HG03439 (cell line): ENCODE measurements around the gene BMP6.

Experiments used
- ATAC-seq: cut with Tn5 transposase; IDR thresholded peaks from one replicate; pipeline ENCODE4 v1.9.1; 2021; ENCODE audit warnings: mild to moderate bottlenecking, moderate library complexity; ENCODE audit not compliant: unreplicated experiment

BMP6 gene

DNA sequence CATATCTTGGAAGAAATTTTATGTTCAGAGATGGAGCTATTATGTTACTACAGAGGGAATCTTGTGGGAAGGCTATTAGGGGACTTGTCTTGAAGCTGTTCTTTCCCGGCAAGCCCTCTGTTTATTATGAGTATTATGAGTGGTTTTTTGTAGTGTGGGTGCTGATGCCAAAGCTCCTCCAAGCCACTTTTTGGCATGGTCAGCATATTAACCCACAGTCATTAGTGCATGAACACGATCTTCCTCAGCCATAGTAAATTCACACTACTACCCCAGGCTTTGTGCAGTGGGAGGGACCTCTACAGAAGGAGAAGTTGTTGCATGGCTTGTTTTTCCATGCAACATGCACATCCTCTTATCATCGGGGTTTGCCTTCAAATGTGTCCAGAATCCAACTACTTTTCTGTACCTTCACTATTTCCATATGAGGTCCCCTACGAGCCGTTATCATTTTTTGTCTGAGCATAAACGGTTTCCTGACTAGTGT lies 6.5 kb upstream of the BMP6 start:
- no peak for ATAC-seq

DNA sequence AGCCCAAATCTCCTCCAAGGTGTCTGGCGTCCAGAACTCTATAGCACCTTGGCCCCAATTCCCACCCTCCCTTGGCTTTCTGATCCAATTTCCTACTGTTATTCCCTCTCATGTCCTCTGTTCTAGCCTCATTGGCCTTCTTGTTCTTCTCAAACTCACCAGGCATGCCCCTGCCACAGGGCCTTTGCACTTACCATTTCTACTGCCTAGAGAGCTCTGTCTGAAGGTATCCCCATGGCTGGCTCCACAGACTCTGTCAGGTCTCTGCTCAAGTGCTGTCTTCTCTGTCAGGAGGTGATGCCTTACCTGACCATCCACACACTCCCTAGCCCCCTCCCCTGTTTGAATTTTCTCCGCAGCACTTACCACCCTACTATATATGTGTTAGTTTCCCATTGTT lies 5.6 kb upstream of the BMP6 start:
- ATAC-seq = no peak

DNA sequence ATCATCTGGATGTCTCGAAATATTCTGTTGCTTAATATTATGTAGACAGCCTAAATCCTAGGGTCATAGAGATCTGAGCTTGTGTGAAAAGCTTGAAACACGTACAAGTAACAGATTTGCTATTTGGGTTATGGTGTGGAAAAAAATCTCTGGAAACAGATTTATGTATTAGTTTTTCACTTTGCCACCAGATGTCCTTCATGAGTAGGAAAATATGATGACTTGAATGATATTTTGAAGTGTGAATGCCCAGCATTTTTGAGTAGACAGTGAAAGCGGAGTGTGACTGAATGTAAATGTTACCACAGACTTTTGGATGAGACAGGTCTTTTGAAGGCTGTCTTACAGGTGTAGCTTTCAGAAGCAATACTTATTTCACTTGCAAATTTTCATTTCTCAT lies 4.2 kb upstream of the BMP6 start:
- ATAC-seq = no peak

DNA sequence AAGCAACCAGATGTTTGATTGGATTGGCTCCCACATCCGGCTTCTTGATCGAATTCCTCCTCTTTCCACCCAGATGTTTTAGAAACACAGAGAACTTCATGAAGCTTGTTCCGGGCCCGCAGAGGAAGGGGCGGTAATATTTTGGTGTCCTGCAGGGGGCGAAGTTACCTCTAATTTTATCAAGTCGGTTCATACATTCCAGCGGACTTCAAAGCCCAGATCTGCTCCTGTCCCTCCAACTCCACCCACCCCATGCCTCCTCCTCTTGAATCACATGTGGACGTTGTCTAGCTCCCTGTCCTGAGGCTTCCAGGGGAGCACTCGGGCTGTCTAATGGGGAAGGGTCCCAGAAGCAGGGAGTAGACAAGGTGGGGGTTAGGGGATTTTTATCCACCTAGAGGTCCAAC lies 2.9 kb upstream of the BMP6 start:
- no peak for ATAC-seq

DNA sequence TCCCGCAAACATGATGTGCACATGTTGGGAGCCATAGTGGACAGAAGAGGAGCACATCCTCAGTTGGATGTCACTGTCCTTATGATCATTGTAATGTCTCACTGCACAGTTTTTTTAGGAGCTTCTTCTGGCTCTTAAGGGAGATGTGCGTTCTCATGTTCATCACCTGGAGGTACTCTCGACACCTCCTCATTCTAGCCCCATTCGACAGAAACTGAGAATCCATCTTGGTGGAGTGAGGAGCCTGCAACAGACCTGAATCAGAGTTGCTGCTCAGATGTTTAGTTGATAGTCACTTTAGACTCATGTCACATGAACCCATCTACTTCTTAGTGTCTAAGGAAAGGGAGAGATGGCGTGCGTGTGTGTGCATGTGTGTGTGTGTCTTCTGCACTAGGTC lies 2.3 kb upstream of the BMP6 start:
- ATAC-seq = no peak

DNA sequence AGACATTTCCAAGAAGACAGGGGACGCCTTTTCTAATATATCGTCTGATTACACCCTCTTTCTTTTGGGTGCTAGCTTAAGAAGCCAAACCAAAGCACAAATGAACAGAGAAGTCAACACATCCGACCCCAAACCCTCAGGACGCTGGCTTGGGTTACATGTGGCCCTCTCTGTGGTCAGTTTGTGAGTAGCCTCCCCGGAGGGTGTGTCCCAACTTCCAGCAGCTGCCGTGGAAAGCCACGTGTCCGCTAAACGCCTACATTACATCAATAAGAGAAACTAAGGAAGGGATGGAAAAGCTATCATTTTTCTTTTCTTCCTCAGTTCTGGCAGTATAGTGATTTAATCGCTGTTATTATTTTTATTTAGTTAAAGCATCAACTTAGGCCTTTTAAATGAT lies 487 bp upstream of the BMP6 start:
- no peak for ATAC-seq

DNA sequence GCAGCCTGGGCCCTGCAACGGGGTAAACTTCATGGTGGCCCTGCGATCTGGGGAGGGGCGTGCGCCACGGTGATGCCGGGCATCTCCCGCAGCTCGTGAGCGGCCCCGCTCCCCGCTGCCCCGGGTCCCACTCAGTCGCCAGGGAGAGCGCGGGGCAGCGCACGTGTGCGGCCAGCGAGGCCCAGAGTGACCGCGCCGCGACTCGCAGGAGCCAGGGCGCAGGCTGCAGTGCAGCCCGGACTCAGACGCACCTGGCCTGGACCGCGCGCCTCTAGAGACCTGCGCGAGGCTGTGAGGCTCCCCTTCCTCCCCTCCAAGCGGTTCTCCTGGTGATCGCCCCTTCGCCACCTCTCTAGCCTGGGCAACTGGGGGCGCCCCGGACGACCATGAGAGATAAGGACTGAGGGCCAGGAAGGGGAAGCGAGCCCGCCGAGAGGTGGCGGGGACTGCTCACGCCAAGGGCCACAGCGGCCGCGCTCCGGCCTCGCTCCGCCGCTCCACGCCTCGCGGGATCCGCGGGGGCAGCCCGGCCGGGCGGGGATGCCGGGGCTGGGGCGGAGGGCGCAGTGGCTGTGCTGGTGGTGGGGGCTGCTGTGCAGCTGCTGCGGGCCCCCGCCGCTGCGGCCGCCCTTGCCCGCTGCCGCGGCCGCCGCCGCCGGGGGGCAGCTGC lies 652 bp downstream of the BMP6 start:
- no peak for ATAC-seq

DNA sequence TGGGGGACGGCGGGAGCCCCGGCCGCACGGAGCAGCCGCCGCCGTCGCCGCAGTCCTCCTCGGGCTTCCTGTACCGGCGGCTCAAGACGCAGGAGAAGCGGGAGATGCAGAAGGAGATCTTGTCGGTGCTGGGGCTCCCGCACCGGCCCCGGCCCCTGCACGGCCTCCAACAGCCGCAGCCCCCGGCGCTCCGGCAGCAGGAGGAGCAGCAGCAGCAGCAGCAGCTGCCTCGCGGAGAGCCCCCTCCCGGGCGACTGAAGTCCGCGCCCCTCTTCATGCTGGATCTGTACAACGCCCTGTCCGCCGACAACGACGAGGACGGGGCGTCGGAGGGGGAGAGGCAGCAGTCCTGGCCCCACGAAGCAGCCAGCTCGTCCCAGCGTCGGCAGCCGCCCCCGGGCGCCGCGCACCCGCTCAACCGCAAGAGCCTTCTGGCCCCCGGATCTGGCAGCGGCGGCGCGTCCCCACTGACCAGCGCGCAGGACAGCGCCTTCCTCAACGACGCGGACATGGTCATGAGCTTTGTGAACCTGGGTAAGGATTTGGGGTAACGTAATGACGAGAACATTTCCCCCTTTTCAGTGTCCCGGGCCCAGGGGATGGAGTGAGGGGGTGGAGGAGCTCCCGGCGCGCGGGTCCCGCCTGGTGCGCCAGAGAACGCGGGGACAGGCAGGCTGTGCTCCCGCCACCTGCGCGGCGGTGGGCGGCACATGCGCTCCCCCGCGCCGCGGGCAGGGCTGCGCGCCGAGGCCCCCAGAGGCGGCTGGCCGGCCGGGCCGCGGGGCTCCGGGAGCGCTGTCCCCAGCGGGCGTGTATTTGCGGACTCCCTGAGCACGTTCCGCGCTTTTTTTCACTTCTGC lies 1.4 kb downstream of the BMP6 start:
- ATAC-seq = no peak

DNA sequence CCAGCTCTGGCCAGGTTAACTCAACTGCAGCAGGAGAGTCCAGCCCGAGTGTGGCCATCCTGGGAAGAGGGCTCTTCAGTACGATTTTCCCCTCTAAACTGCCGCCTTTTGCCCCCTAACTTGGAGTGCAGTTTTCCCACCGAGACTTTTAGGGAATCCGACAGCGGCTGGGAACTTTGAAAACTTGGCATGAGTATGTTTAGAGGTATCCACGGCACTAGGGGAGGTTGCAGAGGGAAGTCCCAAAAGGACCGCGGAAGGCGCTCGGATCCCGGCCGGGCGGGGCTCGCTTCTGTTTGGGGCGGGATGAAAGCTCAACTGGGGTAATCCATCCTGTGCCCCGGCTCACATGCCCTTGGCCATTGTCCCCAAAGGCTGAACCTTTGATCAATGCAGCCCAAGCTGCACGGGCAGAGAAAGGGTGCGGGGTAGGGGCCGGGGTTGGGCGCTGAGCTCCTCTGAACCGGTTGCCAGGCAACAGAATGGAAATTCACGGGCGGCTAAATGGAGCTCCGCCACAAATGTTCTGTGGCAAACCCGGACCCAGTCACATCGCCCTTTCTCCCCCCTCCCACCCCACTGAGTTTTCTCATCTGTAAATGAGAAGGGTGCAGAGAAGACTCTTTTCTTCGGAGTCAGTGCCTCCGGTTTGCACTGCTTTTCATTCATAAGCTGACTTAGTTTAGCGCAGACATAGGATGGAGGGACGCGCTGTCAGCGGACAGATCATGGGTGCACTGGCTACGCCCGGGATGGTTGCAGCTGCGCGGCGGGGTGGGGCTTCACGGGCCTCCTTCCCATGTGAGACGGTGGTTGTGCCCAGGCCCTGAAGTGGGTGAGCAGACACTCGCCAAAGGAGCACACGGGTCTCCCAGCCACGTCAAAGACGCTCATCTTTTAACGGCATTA lies 2.3 kb downstream of the BMP6 start:
- ATAC-seq = no peak

DNA sequence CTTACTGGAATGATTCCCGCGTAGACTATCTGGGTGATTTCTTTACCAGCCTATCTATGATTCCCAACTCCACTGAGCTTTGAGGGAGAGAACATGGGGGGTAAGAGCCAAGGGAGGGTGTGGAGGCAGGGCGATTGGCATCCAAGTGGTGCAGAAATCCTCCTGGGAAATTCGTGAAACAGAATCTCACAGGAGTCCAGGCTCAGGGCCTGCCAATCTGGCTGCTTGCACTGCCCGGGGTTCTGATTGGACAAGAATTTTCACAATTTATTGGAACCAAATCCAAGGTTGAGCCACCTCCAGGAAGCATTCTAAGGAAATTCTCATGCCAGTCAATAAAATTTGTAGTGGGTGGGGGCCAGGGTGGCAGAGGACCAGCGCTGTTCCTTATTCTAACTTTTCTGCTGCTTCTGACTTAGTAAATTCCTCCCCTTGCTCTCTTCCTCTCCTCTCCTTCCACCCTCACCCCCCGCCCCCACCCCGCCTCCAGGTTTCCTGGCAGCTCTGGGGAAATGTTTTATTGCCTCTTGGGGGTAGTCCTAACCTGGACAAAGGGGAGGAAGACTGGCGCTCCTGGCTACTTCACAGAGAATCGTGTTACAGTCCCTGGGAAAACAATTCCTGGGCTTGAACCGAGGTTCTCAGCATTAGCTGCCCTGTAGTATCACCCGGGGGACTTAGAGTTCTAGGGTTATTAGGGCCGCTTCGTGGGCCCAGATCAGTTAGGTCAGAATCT lies 3.1 kb downstream of the BMP6 start:
- ATAC-seq = no peak

DNA sequence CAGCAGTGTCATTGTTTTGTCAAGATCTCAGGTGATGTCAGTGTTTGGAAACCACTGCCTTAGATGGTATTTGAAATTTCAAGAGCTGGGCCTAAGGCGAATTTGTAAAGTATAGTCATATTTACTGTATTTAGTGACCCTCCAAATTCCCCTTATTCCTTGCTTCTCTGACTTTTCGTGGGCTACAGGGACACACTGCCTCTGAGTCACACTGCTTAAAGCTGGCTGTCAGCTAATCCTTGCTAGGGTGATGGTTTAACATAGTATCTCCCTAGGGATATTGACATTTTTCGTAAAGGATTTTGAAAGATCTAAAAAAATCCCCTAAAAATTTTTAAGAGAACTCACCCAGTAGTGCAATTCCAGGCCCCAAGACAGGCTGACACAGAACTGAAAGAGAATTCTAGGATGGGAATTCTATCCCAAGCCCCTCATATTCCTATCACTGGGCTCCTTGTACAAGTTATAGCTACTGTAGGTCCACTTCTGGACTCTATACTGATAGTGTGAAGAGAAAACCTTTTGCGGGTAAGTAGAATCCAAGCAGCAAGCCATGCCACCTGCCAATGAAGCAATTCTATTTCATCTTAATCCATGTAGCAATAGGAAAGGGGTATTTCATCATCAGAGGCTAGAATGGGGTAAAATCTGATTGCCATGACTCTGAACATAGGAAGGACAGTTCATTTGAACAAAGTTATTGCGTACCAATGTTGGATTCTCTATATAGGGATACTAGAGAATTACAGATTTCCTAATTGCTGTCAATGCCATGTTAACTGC lies 4.3 kb downstream of the BMP6 start:
- no peak for ATAC-seq

DNA sequence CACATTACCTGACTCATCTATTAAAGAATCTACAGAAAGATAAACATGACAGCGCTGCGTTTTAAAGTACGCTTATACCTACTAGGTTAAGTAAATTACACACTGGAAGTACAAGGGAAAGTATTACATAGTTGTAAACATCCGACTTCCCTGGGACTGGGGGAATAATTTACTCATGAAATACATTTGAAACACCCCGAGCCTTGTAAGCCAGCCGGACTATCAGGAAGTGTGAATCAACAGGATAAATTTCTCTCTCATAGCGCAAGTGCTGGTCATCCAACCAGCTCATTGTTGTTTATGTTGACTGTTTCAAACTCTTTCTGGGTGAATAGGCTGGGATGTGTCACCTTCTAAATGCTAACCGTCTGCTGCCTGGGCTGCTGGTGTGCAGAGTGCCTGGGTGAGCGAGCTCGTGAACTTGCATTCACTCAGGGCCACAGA lies 4.9 kb downstream of the BMP6 start:
- no peak for ATAC-seq

DNA sequence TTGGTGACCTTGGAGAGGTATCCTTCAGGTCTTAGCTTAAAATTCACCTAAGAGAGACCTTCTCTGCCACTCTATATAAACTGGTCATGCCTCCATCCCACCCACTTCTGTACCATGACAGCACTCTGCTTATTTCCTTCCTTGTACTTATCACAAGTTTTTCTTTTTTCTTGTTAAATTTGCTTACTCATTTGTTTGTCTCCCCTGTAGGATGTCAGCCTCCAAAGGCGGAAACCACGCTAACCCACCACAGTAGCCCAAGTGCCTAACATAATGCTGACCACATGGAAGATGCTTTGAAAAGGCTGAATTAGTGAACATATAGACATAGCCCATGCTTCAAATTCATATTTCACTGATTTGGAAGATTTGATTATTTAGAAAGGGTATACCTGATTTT lies 5.4 kb downstream of the BMP6 start:
- no peak for ATAC-seq

DNA sequence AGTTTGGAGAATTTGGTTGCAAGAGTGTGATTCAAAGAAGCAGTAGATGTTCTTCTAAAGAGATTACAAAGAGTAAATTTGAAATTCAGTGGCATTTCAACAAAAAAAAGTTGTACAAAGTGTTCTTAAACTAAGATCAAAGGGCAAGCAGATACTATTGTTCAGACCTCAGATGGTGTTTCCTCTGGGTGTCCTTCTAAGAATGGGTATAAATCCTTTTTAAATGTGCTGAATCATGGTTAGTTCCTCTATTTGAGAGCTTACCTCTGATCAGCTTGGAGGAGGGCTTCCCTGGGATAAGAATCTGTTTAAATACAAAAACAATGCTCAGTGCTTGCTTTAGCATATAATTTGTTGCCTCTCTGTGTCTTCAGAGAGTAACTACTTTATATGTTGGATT lies 6.3 kb downstream of the BMP6 start:
- no peak for ATAC-seq

DNA sequence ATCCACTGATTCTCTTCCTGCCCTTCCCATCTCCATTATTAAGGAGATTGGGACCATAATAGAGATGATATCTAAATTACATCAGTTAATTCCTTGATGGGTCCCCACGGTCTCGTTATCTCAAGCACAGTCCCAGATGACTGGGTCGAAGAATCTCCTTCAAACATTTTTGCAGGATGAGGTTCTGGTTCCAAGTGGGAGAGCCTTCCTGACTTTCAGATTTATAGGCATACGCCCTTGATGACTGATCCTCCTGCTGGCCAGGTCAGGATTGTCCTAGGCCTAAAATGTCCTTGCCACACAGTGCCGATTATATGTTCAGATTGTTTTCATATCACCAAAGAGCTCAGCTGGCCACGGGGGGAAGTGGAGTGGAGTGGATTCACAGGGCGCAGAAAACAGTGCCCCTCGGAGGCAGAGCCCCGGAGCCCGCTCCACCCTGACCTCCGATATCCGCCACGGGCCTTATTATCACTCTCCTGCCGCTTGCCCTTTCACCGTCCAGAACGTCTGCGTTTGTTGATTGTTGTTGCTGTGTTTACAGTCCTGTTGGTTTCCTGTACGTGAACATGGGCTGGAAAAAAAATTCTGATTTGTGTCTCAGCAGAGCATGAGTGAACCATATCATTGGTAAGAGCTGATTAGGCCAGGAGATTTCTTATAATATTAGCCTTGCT lies 8.9 kb downstream of the BMP6 start:
- no peak for ATAC-seq

DNA sequence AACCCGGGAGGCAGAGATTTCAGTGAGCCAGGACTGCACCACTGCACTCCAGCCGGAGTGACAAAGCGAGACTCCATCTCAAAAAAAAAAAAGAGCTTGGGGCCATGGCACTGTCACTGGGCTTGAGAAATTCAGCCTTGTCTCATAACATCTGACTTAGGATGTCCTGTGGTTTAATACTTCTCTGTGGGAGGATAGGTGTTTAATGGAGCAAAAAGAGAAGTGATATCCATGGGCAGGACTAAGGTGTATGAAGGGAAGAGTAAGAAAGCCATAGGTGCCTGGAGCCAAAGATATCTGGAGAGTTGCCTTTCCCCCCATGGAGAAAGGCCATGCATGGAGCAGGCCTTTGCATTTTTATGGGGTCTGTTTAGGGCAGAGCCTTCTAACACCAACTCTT lies 11.2 kb downstream of the BMP6 start:
- ATAC-seq = no peak

DNA sequence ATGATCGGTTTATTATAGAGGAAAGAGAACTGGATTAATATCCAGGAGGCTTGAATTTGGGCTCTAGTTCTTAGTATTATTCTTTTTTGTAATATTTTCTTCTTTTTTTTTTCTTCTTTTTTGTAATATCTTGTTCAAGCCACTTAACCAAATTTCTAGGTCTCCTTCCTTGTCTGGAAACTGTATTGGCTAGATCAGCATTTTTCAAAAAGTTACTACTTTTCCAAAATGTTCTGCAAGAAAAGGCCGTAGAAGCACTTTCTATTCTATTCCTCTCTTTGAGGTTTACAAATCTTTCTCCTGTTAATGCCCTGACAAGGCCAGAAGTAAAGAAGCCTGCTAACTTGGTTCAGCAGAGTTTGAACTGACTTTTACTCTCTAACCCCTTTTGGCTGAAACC lies 12.0 kb downstream of the BMP6 start:
- no peak for ATAC-seq

DNA sequence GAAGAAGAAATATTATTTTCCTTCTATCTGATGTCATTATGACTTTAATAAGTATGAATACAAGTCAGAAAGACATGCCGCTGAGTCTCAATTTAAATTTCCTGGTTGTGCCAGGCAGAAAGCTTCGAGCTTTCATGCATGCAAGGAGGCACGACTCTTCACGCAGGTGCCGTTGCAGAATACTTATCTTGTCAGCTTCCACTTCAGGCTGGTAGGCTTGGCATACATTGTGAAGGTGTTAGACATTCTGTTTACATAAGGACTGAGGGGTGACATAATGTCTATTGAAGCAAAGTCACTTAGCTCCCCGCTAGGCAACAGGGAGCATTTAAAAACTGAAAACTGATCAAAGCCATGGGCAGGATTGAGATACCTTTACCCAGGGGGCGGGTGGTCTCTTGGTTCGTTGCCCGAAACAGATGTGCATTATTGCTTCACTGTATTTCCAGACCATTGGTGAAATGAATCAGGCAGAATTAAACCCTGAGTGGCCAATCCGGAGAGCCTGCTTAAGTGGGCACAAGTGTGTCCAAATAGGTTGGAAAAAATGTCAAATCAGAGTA lies 16.4 kb downstream of the BMP6 start:
- ATAC-seq = no peak

DNA sequence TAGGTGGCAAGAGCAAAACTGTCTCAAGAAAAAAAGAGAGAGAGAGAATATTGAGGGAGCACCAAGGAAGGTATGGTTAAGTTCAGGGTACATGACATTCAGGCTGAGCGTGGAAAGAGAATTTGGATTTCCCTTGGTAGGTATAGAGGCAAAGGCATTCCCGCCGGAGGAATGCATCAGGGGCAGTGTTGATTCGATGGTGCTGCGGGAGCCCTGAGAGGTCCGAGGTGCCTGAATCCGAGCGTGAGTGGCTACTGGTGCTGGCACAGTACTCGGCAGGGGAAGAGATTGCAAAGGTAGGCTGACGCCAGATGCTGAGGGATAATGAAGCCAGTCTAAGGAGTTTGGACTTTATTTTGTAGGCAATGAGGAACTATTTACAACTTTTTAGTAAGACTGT lies 20.0 kb downstream of the BMP6 start:
- no peak for ATAC-seq
